HepG2 (cell line): ENCODE measurements around the gene DNPH1. TPM values are rescaled to one million over a fixed set of nuclear protein-coding genes. Genes with fewer than 3 reads are reported as not detected.

ENCODE experiments used
- CC2D1A ChIP-seq: sonication (generic); formaldehyde crosslinking; IDR thresholded peaks from 2 replicates; pipeline ENCODE4 v1.8.1; 2023; ENCODE audit warnings: mild to moderate bottlenecking, missing genetic modification reagents
- CENPX ChIP-seq: sonication (generic); formaldehyde crosslinking; IDR thresholded peaks from 2 replicates; pipeline ENCODE4 v1.9.0; 2021; ENCODE audit warnings: mild to moderate bottlenecking, missing genetic modification reagents, moderate library complexity
- EP300 ChIP-seq, 3 experiments: sonication (generic) in 1 of 3; formaldehyde crosslinking in 1 of 3; IDR thresholded peaks; 2 replicates each; pipeline versions ENCODE4 v1.5.1 to v1.6.1; 2011 to 2020; ENCODE audit warnings: low read depth in 2 of 3, low read length in 2 of 3, borderline replicate concordance in 1 of 3, improper control_type of control experiment in 1 of 3, mild to moderate bottlenecking in 1 of 3, missing genetic modification reagents in 1 of 3, moderate library complexity in 1 of 3
- HNRNPLL ChIP-seq: fragments of 200-400 bp; formaldehyde crosslinking; IDR thresholded peaks from 2 replicates; pipeline ENCODE4 v1.6.1; 2017; ENCODE audit warnings: mild to moderate bottlenecking, low read depth, low read length; ENCODE audit not compliant: poor library complexity, severe bottlenecking
- IKZF4 ChIP-seq: sonication (generic); formaldehyde crosslinking; IDR thresholded peaks from 2 replicates; pipeline ENCODE4 v1.5.1; 2020; ENCODE audit warnings: borderline replicate concordance, mild to moderate bottlenecking, low read depth, missing genetic modification reagents; ENCODE audit errors: not compliant biosample characterization
- MTF1 ChIP-seq: sonication (generic); formaldehyde crosslinking; IDR thresholded peaks from 2 replicates; pipeline ENCODE4 v1.5.0; 2020; ENCODE audit warnings: missing genetic modification reagents
- NFRKB ChIP-seq: fragments of 450-650 bp; IDR thresholded peaks from 2 replicates; pipeline ENCODE4 v1.6.1; 2017
- RFX3 ChIP-seq: IDR thresholded peaks from 2 replicates; pipeline ENCODE4 v1.6.1; 2016; ENCODE audit warnings: missing biosample characterization, missing genetic modification reagents
- YEATS2 ChIP-seq: sonication (generic); formaldehyde crosslinking; IDR thresholded peaks from 2 replicates; pipeline ENCODE4 v1.4.0; 2020; ENCODE audit warnings: missing genetic modification reagents, borderline replicate concordance
- ZBTB38 ChIP-seq: sonication (generic); formaldehyde crosslinking; IDR thresholded peaks from 2 replicates; pipeline ENCODE4 v1.5.1; 2020; ENCODE audit warnings: mild to moderate bottlenecking, missing genetic modification reagents
- ZFY ChIP-seq: sonication (generic); formaldehyde crosslinking; IDR thresholded peaks from 2 replicates; pipeline ENCODE4 v1.4.0; 2020; ENCODE audit warnings: missing genetic modification reagents
- ZNF101 ChIP-seq: sonication (generic); formaldehyde crosslinking; IDR thresholded peaks from 2 replicates; pipeline ENCODE4 v1.4.0; 2020; ENCODE audit warnings: mild to moderate bottlenecking, low read depth, missing genetic modification reagents, borderline replicate concordance
- ZNF121 ChIP-seq: sonication (generic); formaldehyde crosslinking; IDR thresholded peaks from 2 replicates; pipeline ENCODE4 v1.5.0; 2020; ENCODE audit warnings: mild to moderate bottlenecking, missing genetic modification reagents
- ZSCAN22 ChIP-seq: sonication (generic); formaldehyde crosslinking; IDR thresholded peaks from 2 replicates; pipeline ENCODE4 v1.4.0; 2020; ENCODE audit warnings: mild to moderate bottlenecking, missing genetic modification reagents
- polyA plus RNA-seq, 8 experiments: library from polyadenylated mRNA; depleted of rRNA in 3 of 8; stranded (reverse) in 7 of 8; unstranded in 1 of 8; fragments of >200 nt; fragmentation: Illumina TruSeq in 4 of 8; extraction: Trizol in 4 of 8; gene quantifications; 2 replicates each; pipeline versions ENCODE4 v1.2.1 to v1.2.3, GENCODE V29; 2011 to 2016; ENCODE audit warnings: low read depth in 4 of 8, missing spikeins in 1 of 8, mixed read lengths in 1 of 8; ENCODE audit not compliant: insufficient read depth in 1 of 8
- total RNA-seq, 5 experiments: library from RNA; depleted of rRNA; stranded (reverse); fragments of >200 nt; fragmentation: Illumina TruSeq; extraction: Trizol; gene quantifications; 2 replicates each; pipeline ENCODE4 v1.2.3, GENCODE V29; 2016; ENCODE audit warnings: low read depth in 1 of 5
- TF ChIP-seq, protein P1 (sequence below): sonication (generic); formaldehyde crosslinking; IDR thresholded peaks from 2 replicates; pipeline ENCODE4 v1.8.0; 2022; ENCODE audit warnings: mild to moderate bottlenecking, missing genetic modification reagents; ENCODE audit not compliant: insufficient replicate concordance
- TF ChIP-seq, protein P2 (sequence below): fragments of 450-650 bp; IDR thresholded peaks from 2 replicates; pipeline ENCODE4 v1.6.1; 2016
- TF ChIP-seq, protein P3 (sequence below): sonication (generic); formaldehyde crosslinking; IDR thresholded peaks from 2 replicates; pipeline ENCODE4 v1.4.0; 2020; ENCODE audit warnings: low read depth, mild to moderate bottlenecking, missing genetic modification reagents
- TF ChIP-seq, protein P4 (sequence below), 2 experiments: sonication (generic) in 1 of 2; formaldehyde crosslinking in 1 of 2; IDR thresholded peaks; 2 replicates each; pipeline versions ENCODE4 v1.5.1 to v1.6.1; 2011 to 2020; ENCODE audit warnings: borderline replicate concordance in 1 of 2, low read depth in 1 of 2, low read length in 1 of 2, mild to moderate bottlenecking in 1 of 2, missing genetic modification reagents in 1 of 2, moderate library complexity in 1 of 2
- TF ChIP-seq, protein P5 (sequence below): sonication (generic); formaldehyde crosslinking; IDR thresholded peaks from 2 replicates; pipeline ENCODE4 v1.4.0; 2020; ENCODE audit warnings: missing genetic modification reagents

DNPH1 gene
- total and polyA plus RNA-seq, 2 of the 13 experiments (the other 11 are each of a cell fraction or from before 2014, with no cell fraction given), result 56.5 to 75.1 TPM

DNA sequence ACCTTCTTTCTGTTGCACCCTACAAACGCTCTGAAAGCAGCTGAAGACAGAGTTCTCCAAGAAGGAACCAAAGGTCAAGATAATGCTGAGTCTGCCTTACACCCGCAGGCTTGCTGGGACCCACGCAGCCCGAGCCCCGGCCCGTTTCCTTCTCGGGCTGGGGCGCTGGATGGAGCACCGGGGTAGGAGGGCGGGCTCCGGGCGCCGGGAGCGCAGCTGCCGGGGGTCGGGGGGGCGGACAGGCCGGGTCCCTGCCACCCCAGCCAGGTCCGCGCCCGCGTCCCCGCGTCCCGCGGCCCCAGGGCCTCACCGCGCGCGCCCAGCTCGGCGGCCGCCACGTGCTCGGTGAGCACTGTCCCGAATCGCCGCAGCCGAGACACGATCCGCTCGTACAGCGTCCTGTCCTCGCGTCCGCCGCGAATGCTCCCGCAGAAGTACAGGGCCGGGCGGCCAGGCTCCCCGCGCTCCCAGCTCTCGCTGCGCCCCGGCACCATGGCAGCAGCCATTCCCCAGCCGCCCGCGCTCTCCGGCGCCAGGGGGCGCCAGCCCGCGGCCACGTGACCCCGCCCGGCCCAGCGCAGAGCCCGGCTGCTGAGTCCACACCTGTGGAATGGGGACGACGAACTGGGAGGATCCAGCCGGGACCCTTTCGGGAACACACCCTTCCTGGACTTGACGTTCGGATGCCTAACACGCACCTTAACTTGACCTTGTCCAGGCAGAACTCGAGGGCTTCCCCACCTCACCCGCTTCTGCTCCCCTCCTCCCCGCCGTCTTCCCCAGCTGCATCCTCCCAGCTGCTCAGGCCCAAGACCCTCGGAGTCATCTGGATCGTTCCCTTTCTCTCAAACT, at the start of gene DNPH1 (continued):
- TF ChIP-seq EP300 (IDR thresholded peaks at IDR 0.05; ENCODE audit: low read depth in 2 of 2, low read length in 2 of 2) (0 out of 4 replicates have a peak, but pooled peaks of 1 of the 2 experiments have one; percentile 24), EP300 (CRISPR knock-in tag; IDR thresholded peaks at IDR 0.05; ENCODE audit: borderline replicate concordance) (no peak), ZNF121 (peak; percentile 81), RFX3 (CRISPR knock-in tag) (no peak), CENPX (CRISPR knock-in tag) (no peak), CC2D1A (no peak), ZFY (CRISPR knock-in tag) (peak; percentile 98), IKZF4 (CRISPR knock-in tag) (peak; percentile 77), YEATS2 (CRISPR knock-in tag) (peak; percentile 56; the same call in 1 of the 2 replicates), NFRKB (no peak), ZBTB38 (CRISPR knock-in tag) (peak; percentile 89), HNRNPLL (peak; percentile 77), ZSCAN22 (no peak), ZNF101 (CRISPR knock-in tag) (0 out of 2 replicates have a peak, but pooled peaks have one; percentile 64), MTF1 (CRISPR knock-in tag) (no peak)
- TF ChIP-seq, protein P1, sequence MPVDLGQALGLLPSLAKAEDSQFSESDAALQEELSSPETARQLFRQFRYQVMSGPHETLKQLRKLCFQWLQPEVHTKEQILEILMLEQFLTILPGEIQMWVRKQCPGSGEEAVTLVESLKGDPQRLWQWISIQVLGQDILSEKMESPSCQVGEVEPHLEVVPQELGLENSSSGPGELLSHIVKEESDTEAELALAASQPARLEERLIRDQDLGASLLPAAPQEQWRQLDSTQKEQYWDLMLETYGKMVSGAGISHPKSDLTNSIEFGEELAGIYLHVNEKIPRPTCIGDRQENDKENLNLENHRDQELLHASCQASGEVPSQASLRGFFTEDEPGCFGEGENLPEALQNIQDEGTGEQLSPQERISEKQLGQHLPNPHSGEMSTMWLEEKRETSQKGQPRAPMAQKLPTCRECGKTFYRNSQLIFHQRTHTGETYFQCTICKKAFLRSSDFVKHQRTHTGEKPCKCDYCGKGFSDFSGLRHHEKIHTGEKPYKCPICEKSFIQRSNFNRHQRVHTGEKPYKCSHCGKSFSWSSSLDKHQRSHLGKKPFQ (CRISPR knock-in tag), result peak; percentile 78
- TF ChIP-seq, protein P2, sequence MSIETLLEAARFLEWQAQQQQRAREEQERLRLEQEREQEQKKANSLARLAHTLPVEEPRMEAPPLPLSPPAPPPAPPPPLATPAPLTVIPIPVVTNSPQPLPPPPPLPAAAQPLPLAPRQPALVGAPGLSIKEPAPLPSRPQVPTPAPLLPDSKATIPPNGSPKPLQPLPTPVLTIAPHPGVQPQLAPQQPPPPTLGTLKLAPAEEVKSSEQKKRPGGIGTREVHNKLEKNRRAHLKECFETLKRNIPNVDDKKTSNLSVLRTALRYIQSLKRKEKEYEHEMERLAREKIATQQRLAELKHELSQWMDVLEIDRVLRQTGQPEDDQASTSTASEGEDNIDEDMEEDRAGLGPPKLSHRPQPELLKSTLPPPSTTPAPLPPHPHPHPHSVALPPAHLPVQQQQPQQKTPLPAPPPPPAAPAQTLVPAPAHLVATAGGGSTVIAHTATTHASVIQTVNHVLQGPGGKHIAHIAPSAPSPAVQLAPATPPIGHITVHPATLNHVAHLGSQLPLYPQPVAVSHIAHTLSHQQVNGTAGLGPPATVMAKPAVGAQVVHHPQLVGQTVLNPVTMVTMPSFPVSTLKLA, result no peak
- TF ChIP-seq, protein P3, sequence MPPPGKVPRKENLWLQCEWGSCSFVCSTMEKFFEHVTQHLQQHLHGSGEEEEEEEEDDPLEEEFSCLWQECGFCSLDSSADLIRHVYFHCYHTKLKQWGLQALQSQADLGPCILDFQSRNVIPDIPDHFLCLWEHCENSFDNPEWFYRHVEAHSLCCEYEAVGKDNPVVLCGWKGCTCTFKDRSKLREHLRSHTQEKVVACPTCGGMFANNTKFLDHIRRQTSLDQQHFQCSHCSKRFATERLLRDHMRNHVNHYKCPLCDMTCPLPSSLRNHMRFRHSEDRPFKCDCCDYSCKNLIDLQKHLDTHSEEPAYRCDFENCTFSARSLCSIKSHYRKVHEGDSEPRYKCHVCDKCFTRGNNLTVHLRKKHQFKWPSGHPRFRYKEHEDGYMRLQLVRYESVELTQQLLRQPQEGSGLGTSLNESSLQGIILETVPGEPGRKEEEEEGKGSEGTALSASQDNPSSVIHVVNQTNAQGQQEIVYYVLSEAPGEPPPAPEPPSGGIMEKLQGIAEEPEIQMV, result peak; percentile 66; the same call in 1 of the 2 replicates
- TF ChIP-seq, protein P4, sequence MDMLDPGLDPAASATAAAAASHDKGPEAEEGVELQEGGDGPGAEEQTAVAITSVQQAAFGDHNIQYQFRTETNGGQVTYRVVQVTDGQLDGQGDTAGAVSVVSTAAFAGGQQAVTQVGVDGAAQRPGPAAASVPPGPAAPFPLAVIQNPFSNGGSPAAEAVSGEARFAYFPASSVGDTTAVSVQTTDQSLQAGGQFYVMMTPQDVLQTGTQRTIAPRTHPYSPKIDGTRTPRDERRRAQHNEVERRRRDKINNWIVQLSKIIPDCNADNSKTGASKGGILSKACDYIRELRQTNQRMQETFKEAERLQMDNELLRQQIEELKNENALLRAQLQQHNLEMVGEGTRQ (IDR thresholded peaks at IDR 0.05; ENCODE audit: low read depth, low read length), result peak; percentile 92
- TF ChIP-seq, protein P4 (CRISPR knock-in tag; IDR thresholded peaks at IDR 0.05; ENCODE audit: borderline replicate concordance), result peak; percentile 83; the same call in 1 of the 2 replicates
- TF ChIP-seq, protein P5, sequence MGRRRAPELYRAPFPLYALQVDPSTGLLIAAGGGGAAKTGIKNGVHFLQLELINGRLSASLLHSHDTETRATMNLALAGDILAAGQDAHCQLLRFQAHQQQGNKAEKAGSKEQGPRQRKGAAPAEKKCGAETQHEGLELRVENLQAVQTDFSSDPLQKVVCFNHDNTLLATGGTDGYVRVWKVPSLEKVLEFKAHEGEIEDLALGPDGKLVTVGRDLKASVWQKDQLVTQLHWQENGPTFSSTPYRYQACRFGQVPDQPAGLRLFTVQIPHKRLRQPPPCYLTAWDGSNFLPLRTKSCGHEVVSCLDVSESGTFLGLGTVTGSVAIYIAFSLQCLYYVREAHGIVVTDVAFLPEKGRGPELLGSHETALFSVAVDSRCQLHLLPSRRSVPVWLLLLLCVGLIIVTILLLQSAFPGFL (CRISPR knock-in tag), result peak; percentile 92; the same call in 1 of the 2 replicates
